Erythroblast (primary cell): Measurements from ENCODE around the gene CNIH2.

Source experiments
- GATA1 ChIP-seq: IDR thresholded peaks from 2 replicates; pipeline ENCODE4 v1.6.1; 2011; ENCODE audit warnings: low read depth, mild to moderate bottlenecking, control low read depth, low read length, moderate library complexity
- POLR2A ChIP-seq: IDR thresholded peaks from 2 replicates; pipeline ENCODE4 v1.6.1; 2011; ENCODE audit warnings: mild to moderate bottlenecking, low read length

GRCh38 chr11:66272596-66272995 is 5.4 kb upstream of the CNIH2 start:
- TF ChIP-seq POLR2A (no peak), GATA1 (no peak)
